SH-SY5Y (cell line): ENCODE results near the gene SLCO3A1.
A peak's percentile ranks its signal among the peaks of the same experiment; 100 is the strongest.

Source experiments
- GATA2 ChIP-seq: IDR thresholded peaks from 2 replicates; pipeline ENCODE4 v1.6.1; 2011; ENCODE audit warnings: mild to moderate bottlenecking, low read depth, low read length
- GATA3 ChIP-seq: IDR thresholded peaks from 2 replicates; pipeline ENCODE4 v1.6.1; 2011; ENCODE audit warnings: low read depth, mild to moderate bottlenecking, low read length, moderate library complexity

The SLCO3A1 gene

GRCh38 chr15:92034227-92034626 lies 180.7 kb downstream of the SLCO3A1 start:
- TF ChIP-seq GATA3 (no peak), GATA2 (no peak)

DNA sequence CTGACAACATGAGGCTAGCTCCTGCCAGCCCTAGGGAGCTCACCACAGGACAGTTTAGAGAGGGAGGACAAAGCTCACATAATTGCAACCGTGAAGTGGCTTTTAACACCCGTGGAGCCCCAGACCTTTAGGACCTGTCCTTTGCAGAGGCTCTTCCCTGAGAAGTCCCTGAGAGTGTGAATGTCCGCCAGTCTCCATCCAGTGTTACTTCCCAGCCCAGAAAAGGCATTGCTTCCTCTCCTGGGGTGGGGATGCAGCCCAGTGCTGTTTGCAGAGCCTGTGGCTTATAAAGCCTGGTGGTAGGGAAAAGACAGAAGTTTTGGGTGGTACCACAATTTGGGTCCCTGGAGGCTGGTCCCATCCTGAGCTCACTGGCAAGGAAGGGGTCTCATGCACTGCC lies 182.0 kb downstream of the SLCO3A1 start:
- TF ChIP-seq GATA3 (no peak), GATA2 (no peak)

GRCh38 chr15:92035961-92036360 lies 182.5 kb downstream of the SLCO3A1 start:
- TF ChIP-seq GATA3 (no peak), GATA2 (no peak)

DNA sequence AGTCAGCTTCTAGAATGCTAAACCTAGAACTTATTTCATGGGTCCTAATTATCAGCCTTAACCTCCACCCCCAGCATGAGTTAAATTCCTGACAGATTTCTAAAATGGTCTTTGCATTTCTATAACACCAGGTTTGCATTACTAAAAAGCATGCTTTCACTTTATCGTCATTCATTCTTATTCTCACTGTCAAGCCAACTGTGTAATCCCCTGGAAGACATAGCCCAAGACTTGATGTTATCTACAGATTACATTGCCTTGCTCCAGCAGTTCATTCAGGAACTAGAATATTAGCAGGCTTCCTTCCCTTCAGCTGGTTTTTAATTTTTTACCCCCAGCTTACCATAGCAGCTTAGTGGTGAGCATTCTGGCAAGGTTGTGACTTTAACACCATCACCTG lies 184.0 kb downstream of the SLCO3A1 start:
- no peak for TF ChIP-seq GATA3
- no peak for TF ChIP-seq GATA2

DNA sequence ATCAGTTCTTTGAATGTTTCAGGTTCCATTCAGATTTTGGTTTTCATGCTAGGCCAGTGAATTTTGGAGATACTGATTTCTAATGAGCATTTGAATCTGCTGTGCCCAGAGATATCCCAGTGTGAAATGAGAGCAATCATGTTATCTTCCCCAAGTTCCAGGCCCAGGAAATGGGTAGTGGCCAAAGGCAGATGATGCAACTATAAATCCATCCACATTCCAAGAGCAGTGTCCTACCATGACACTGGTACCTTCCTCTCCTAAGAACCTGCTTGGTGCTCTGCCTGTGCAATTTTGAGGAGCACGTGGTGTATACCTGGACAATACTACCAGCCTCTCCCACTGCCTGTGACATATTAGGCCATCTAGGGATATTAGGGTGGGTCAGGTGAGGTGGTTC lies 186.8 kb downstream of the SLCO3A1 start:
- no peak for TF ChIP-seq GATA3
- TF ChIP-seq GATA2, result no peak

DNA sequence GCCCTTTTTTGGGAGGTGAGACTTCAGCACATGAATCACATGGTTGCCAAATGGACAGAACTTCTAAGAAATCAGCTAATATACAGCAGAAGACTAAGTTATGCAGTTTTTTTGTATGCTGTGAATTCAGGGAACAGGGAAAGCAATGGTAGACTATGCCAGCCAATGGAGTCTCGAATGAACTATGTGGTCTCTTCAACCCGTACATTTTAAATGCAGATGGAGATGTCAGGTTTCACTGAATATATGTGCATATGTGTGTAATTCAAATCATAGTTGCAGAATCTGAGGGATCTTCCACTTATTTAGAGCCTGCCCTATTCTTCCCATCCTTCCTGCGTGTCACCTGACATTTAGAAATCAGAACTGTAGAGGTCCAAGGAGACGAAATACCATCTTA lies 187.9 kb downstream of the SLCO3A1 start:
- TF ChIP-seq GATA2, result no peak
- TF ChIP-seq GATA3, result no peak

DNA sequence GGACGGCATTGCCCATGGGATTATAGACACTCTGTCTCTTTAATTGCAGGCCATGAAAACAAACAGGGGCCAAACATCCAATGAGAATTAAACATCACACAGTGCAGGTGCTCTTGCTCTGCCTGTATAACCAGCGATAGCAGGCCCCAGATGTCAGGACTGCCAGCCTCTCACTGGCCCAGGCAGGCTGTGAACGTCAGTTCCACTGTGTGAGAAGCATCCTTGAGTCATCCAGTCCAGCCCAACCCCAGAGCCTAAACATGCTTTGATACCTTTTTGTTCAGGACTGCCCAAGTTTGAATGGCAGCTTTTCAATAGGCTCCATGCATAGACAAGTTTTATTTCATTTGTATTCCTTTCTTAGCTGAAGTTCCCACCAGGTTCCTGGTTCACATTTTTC lies 189.8 kb downstream of the SLCO3A1 start:
- TF ChIP-seq GATA2 (no peak), GATA3 (no peak)

- TF ChIP-seq GATA2, result peak; percentile 59
- TF ChIP-seq GATA3, result no peak
These were observed 190.8 kb downstream of the SLCO3A1 start for GRCh38 chr15:92044203-92044909.

- TF ChIP-seq GATA2 (no peak), GATA3 (no peak)
These were observed 194.4 kb downstream of the SLCO3A1 start for GRCh38 chr15:92047900-92048299.

- no peak for TF ChIP-seq GATA2
- TF ChIP-seq GATA3, result no peak
These were observed 195.2 kb downstream of the SLCO3A1 start for GRCh38 chr15:92048739-92049138.

- TF ChIP-seq GATA2 (no peak), GATA3 (no peak)
These were observed 195.9 kb downstream of the SLCO3A1 start for GRCh38 chr15:92049290-92049989.

DNA sequence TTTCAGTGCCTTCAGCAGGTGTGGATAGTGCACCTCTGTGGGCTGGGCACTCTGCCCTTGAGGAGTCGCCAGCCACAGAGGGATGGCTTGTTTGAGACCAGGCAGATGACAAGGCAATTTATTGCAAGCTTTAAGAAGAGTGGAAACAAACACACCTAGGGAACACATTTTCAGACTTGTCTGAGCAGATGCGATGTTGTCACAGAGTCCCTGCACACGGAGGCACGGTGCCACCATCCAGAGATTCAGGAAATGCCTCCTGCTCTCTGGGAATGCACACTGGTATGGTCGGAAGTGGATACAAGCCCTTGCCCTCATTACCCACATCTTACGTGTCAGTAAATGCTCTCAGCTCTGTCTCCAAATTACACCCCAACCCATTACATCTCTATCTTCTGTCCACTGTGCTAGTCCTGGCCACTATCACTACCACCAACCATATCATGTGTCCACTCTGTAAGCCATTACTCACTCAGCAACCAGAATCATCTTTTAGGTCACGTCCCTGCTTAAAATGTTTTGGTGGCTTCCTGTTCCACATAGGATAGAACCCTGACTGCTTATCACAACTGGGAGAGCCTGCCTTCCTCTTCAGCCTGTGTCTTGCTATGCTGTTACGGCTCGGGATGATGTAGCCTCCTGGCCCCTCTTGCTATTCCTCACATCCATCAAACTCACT lies 196.9 kb downstream of the SLCO3A1 start:
- TF ChIP-seq GATA3 (no peak), GATA2 (no peak)

GRCh38 chr15:92051716-92052115 lies 198.2 kb downstream of the SLCO3A1 start:
- TF ChIP-seq GATA3, result no peak
- no peak for TF ChIP-seq GATA2

GRCh38 chr15:92053753-92054316 lies 200.3 kb downstream of the SLCO3A1 start:
- TF ChIP-seq GATA2 (no peak), GATA3 (no peak)
